HG02763 (cell line): ENCODE results near the gene KNCN.

Source experiments
- ATAC-seq: cut with Tn5 transposase; IDR thresholded peaks from one replicate; pipeline ENCODE4 v1.9.1; 2021; ENCODE audit warnings: mild to moderate bottlenecking, moderate library complexity; ENCODE audit not compliant: unreplicated experiment

KNCN gene

GRCh38 chr1:46551597-46552095 is at the start of gene KNCN:
KNCN (minus strand) TSS chr1:46551647; CDS start chr1:46551215, 432 bp downstream.
- ATAC-seq: no peak

- no peak for ATAC-seq
Measured at GRCh38 chr1:46599059-46599970, 47.9 kb upstream of the KNCN start.

GRCh38 chr1:46596846-46597245 is 45.4 kb upstream of the KNCN start:
- ATAC-seq: no peak

- ATAC-seq: no peak
Measured at GRCh38 chr1:46596036-46596435, 44.6 kb upstream of the KNCN start.

- ATAC-seq: no peak
Measured at GRCh38 chr1:46595127-46595526, 43.7 kb upstream of the KNCN start.

GRCh38 chr1:46594063-46594462 is 42.6 kb upstream of the KNCN start:
- ATAC-seq: no peak

DNA sequence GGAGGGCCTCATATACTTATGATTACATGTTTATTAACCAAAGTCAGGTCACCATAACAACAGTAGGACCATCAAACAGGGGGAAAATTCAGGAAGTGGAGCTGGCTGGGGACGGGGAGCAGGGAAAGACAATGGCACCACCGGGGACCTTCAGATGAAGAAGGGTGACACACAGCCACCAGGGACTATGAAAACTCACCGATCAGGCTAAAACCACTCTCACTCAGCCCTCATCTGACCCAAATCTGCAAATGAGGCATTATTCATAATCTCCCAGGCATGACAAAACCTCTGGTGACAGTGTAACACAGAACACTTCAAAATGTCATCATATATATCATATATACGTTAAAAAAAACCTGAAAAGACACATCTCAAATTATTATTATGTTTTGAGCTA is 41.4 kb upstream of the KNCN start:
- no peak for ATAC-seq

DNA sequence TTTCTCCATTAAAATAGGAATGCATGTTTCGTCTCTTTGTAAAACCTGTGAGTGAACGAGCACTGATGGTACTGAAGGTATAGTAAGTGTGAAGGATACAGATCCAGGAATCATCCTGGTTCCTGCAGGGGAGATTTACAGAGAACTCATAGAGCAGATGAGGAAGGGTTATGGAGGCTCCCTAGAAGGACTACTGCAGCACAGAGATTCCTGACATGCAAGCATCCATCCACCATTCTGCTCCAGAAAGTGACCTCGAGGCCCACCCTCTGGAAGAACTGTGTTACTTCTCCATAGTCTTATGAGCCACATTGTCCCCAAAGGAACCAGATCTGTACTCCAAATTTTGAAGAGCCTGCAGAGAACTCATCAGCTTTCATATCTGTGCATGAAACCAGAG is 38.1 kb upstream of the KNCN start:
- ATAC-seq: no peak

DNA sequence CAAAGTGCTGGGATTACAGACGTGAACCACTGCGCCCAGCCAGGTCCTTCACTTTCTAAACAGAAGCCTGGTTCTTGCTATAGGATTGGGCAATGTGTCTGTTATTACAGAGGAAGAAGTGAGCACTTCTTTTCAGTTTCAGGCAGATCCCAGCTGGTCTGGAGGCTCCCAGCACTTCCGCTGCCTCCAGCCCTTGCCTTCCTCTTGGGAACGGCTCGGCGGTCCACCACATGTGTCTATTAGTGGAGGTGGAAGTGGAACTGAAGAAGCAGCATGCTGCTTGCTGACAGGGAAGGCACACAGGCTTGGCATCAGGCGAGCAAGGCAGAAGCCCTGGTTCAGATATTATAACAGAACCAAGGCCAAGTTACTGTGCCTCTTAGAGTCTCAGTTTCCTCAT is 35.6 kb upstream of the KNCN start:
- no peak for ATAC-seq

DNA sequence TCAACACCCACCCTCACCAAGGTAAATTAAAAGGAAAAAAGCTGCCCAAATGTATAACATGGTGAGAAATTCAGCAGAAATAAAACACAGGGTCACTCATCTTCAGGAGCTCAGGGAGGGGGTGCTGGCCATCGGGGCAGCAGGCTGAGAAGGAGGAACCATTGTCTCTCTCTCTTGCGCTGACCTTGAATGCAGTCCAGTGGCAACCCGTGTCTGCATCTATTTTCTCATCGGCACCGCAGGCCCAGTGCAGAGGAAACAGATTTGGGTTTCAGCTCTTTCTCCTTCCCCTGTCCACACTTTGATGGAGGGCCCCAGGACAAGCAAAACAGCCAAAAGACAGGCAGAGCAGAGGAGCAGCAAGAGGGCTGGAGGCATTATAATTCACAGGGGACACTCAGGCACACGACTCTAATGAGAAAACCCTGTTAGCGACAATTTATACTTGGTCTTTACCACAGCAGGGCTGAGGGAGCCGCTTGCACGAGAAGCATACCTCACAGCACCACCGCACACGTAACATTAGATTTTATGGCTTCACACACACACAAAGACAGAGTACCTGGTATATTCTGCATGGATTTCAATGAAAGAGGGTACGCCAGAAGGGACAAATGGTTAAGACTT is 34.0 kb upstream of the KNCN start:
- ATAC-seq: no peak

GRCh38 chr1:46583494-46583893 is 32.0 kb upstream of the KNCN start:
- no peak for ATAC-seq

DNA sequence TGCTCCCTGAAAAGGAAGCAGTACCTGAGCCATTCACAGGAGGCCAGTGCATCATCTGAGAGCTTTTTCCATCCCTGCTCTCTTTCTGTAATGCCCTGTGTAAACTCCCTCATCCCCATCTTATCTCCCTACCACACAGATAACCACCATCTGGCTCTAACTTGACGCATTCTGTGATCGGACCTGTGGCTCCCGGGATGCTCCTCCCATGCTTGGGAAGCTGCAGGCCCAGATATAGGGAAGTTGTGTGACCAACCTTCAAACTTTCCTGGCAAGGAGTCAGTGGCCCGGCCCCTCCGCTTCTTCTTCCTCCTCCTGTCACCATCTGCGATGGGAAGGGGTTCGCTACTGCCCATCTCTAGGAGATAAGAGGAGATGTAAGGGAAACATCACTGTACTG is 31.5 kb upstream of the KNCN start:
- ATAC-seq: no peak

DNA sequence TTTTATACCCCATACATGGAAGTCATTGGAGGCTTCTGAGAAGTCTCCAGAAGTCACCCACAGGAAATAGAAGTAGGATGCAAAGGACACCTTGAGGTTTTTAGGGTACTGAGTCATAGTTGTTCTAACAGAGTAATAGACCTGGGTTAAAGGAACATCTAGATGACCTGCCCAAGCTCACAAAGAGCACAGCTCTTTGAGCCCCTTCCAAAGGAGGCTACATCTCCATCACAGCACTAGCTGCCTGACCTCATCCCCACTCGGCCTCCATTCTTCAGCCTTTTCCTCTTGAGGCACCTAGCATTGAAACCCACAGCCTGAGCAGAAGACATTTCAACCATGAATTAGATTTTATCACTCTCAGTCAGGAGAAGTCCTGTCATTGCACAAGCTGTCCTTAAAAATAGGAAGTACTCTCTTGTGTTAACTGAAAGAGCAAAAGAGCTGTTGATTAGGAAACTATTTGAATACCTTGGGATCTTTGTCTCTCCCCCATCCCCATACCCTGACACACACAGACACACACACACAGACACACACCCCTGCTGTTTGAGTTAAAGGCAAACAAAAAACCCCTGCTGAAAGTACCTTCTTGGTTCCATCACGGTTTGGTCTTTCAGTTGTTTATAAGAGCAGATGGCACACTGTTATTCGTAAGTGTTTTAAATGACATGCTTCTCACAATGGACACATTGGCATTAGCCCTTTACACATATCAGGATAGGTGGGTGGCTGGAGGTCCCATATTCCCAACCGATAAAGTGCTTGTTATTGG is 30.4 kb upstream of the KNCN start:
- no peak for ATAC-seq

DNA sequence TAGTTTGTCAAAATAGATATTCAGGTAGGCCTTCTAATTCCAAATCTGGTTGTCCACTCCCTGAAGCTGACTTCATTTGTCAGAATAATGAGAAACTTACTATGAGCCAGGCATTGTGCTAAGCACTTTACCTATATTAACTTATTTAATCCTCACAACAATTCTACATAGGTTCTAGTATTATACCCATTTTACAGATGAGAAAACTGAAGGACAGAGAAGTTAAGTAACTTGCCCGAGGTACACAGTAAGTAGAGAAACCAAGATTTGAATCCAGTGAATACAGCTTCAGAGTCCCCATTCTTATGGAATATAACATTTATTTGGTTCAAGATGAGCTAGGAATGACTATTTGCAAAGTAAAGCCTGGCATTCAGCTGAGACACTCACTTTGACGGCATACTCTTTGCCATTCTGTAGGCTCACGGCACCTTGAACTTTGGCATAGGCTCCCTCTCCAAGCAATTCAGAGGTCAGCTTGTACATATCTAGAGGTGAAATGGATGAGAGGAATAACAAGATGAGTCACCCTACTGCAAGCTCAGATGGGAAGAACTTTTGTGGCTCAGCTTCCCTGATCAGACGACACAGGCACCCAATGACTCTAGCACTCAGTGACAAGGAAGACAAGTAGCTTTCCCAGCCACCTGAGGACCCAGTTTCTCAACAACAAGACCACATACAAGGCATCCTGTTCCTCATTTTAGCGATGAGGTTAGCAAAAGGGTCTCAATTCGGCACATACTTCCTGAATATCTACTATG is 28.9 kb upstream of the KNCN start:
- ATAC-seq: no peak

GRCh38 chr1:46577671-46578070 is 26.2 kb upstream of the KNCN start:
- ATAC-seq: no peak

GRCh38 chr1:46576596-46576995 is 25.1 kb upstream of the KNCN start:
- no peak for ATAC-seq

- no peak for ATAC-seq
Measured at GRCh38 chr1:46575778-46576177, 24.3 kb upstream of the KNCN start.

GRCh38 chr1:46575300-46575699 is 23.9 kb upstream of the KNCN start:
- ATAC-seq: no peak

GRCh38 chr1:46571691-46572225 is 20.3 kb upstream of the KNCN start:
- no peak for ATAC-seq
